MCF 10A (cell line): Measurements from ENCODE around the gene RAMAC. TPM values are rescaled to one million over a fixed set of nuclear protein-coding genes. Genes with fewer than 3 reads are reported as not detected.
"Not testable (repeated sequence)": the region's sequence is repeated elsewhere in the genome, so short reads cannot be mapped to it uniquely, and the experiment has no call there.

ENCODE experiments used
- Bru-seq: library from RNA; stranded (reverse); fragments of 400-500 nt; gene quantifications from one replicate; lab custom pipeline; 2021; lab: Mats Ljungman, UMichigan
- BruChase-seq, 2 experiments: library from RNA; stranded (reverse); fragments of 400-500 nt; gene quantifications; one replicate each; lab custom pipeline; 2021; lab: Mats Ljungman, UMichigan
- BruUV-seq: library from RNA; stranded (reverse); fragments of 400-500 nt; replicated peaks from 2 replicates; lab custom pipeline; 2021; lab: Mats Ljungman, UMichigan
- CTCF ChIA-PET: fragments of 300-600 bp; sonication (Branson Sonifier 250); formaldehyde crosslinking; extraction: SDS; loops from one replicate; lab custom pipeline; 2021; ENCODE audit warnings: antibody characterized with exemption, inconsistent platforms; lab: Yijun Ruan, JAX
- POLR2A ChIA-PET: fragments of 300-600, 350-650 bp; sonication (Branson Sonifier 250); formaldehyde crosslinking; extraction: SDS; loops from one replicate; lab custom pipeline; 2020; ENCODE audit warnings: antibody characterized with exemption, inconsistent platforms; lab: Yijun Ruan, JAX
- DNase-seq: peaks from one replicate; pipeline ENCODE4 v3.0.0-alpha.2; 2018; ENCODE audit not compliant: unreplicated experiment
- H3K27ac Mint-ChIP-seq: one replicate; pipeline ENCODE4 v1.8.0; 2022; ENCODE audit warnings: mild to moderate bottlenecking, low read depth, mixed read lengths; ENCODE audit not compliant: unreplicated experiment
- H3K27me3 Mint-ChIP-seq: one replicate; pipeline ENCODE4 v1.8.0; 2022; ENCODE audit warnings: mixed read lengths; ENCODE audit not compliant: insufficient read depth, unreplicated experiment
- H3K36me3 Mint-ChIP-seq: one replicate; pipeline ENCODE4 v1.8.0; 2022; ENCODE audit warnings: mild to moderate bottlenecking, moderate library complexity, mixed read lengths; ENCODE audit not compliant: insufficient read depth, unreplicated experiment
- H3K4me1 Mint-ChIP-seq: one replicate; pipeline ENCODE4 v1.8.0; 2022; ENCODE audit warnings: mixed read lengths; ENCODE audit not compliant: insufficient read depth, unreplicated experiment
- H3K4me3 Mint-ChIP-seq: one replicate; pipeline ENCODE4 v1.8.0; 2022; ENCODE audit warnings: mild to moderate bottlenecking, moderate library complexity, mixed read lengths; ENCODE audit not compliant: unreplicated experiment
- H3K9me3 Mint-ChIP-seq: one replicate; pipeline ENCODE4 v1.8.0; 2022; ENCODE audit warnings: mixed read lengths; ENCODE audit not compliant: unreplicated experiment
- CTCF ChIP-seq: fragments of 200-600 bp; IDR thresholded peaks from one replicate; pipeline ENCODE4 v1.8.0; 2022; ENCODE audit warnings: antibody characterized with exemption, mild to moderate bottlenecking; ENCODE audit not compliant: unreplicated experiment
- intact Hi-C: fragments of 100-400 bp; cut with micrococcal nuclease; formaldehyde crosslinking; loops from 2 replicates; pipeline ENCODE4 v1.14.1; 2022
- long read RNA-seq: library from polyadenylated mRNA; stranded (forward); transcript quantifications from one replicate; pipeline ENCODE4 v2.0.0, GENCODE V29; 2022
- total RNA-seq: library from RNA; stranded (reverse); gene quantifications from 2 replicates; pipeline ENCODE4 v1.2.3, GENCODE V29; 2022

The RAMAC gene
- total RNA-seq (21.0 and 25.6 TPM in 2 replicates), Bru-seq, nascent RNA (percentile 88 among the genes with signal in this experiment), BruChase-seq, experiment 1, labeled RNA remaining after a 6-hour chase (percentile 95 among the genes with signal in this experiment), BruChase-seq, experiment 2, labeled RNA remaining after a 2-hour chase (percentile 98 among the genes with signal in this experiment)
- long read RNA-seq, transcript RAMAC-201 (4 exons, 1,568 nt) = major isoform, 113 of 126 reads
- long read RNA-seq, partial matches to known transcripts = 2 of 126 reads
- long read RNA-seq, other reads (novel, unspliced or antisense) = 11 of 126 reads

- Mint-ChIP-seq H3K27me3 (no peaks in the 10 kb centered on the region), H3K4me3 (peak within 1 kb of the TSS; percentile 98), H3K36me3 (peaks cover 33% of the 10 kb centered on the region), H3K4me1 (peaks cover 4% of the 10 kb centered on the region), H3K27ac (peak within 1 kb of the TSS; percentile 72), H3K9me3 (no peaks in the 10 kb centered on the region)
- intact Hi-C loops = loop anchor here (2.0 to 5.0 kb wide), 2 partner anchors 137 to 234 kb away; no protein-coding TSS in a partner anchor
- peak; percentile 96 for DNase-seq
- ChIA-PET POLR2A (interaction anchor here (0.5 to 3.6 kb wide), 40 partner anchors 9 to 1659 kb away, joined by 3 to 44 read pairs (median 4); partner anchors contain the start of genes BTBD1, C15orf40, RPS17 and WHAMM), CTCF (interaction anchor here (1.2 to 4.4 kb wide), 4 partner anchors 14 to 153 kb away, joined by 3 to 31 read pairs (median 12); partner anchors contain the start of gene C15orf40)
- no peak for TF ChIP-seq CTCF
- BruUV-seq = no TSS peak
Measured at GRCh38 chr15:82985688-82986441, at the start of gene RAMAC. Gene RAMAC (plus strand): TSS chr15:82986210. CDS start chr15:82989019, 2,809 bp downstream.

- Mint-ChIP-seq H3K27me3 (no peaks in the 10 kb centered on the region), H3K36me3 (no peaks in the 10 kb centered on the region), H3K27ac (no peak overlapping the region), H3K4me1 (peaks cover 9% of the 10 kb centered on the region), H3K9me3 (no peaks in the 10 kb centered on the region), H3K4me3 (no peak overlapping the region)
- CTCF ChIA-PET = interaction anchor here (0.6 kb wide), 1 partner anchor 23 kb away, joined by 3 read pairs; no protein-coding TSS in a partner anchor
- intact Hi-C loops = no loop called here
- peak; percentile 44 for DNase-seq
- no TSS peak for BruUV-seq
- POLR2A ChIA-PET = interaction anchor here (0.9 to 1.5 kb wide), 4 partner anchors 20 to 76 kb away, joined by 3 to 9 read pairs (median 4); partner anchors contain the start of gene RAMAC
- TF ChIP-seq CTCF = no peak
Measured at GRCh38 chr15:82936966-82937711, 48.9 kb upstream of the RAMAC start.

GRCh38 chr15:82937712-82938058 is 48.3 kb upstream of the RAMAC start:
- CTCF ChIA-PET = no interaction called here
- Mint-ChIP-seq H3K9me3 (no peaks in the 10 kb centered on the region), H3K4me1 (peaks cover 14% of the 10 kb centered on the region), H3K27ac (no peak overlapping the region), H3K27me3 (no peaks in the 10 kb centered on the region), H3K36me3 (no peaks in the 10 kb centered on the region), H3K4me3 (no peak overlapping the region)
- DNase-seq = no peak
- intact Hi-C loops = no loop called here
- TF ChIP-seq CTCF = no peak
- no TSS peak for BruUV-seq
- POLR2A ChIA-PET = interaction anchor here (1.4 to 1.5 kb wide), 3 partner anchors 19 to 64 kb away, joined by 4 to 9 read pairs (median 4); partner anchors contain the start of gene RAMAC

- CTCF ChIA-PET, DNase-seq: not testable (repeated sequence)
- peaks cover 17% of the 10 kb centered on the region for H3K4me1 Mint-ChIP-seq
Measured at GRCh38 chr15:82939678-82940077, 46.3 kb upstream of the RAMAC start.

More at GRCh38 chr15:82939678-82940077, 46.3 kb upstream of the RAMAC start:
- intact Hi-C loops, H3K36me3 Mint-ChIP-seq, H3K27me3 Mint-ChIP-seq, POLR2A ChIA-PET, H3K9me3 Mint-ChIP-seq, BruUV-seq, H3K4me3 Mint-ChIP-seq, H3K27ac Mint-ChIP-seq: not testable (repeated sequence)
